Measurements from ENCODE around the gene RCC1.

GRCh38 chr1:28466226-28466778 is 39.5 kb upstream of the RCC1 start:
- TF ChIP-seq, protein P1, sequence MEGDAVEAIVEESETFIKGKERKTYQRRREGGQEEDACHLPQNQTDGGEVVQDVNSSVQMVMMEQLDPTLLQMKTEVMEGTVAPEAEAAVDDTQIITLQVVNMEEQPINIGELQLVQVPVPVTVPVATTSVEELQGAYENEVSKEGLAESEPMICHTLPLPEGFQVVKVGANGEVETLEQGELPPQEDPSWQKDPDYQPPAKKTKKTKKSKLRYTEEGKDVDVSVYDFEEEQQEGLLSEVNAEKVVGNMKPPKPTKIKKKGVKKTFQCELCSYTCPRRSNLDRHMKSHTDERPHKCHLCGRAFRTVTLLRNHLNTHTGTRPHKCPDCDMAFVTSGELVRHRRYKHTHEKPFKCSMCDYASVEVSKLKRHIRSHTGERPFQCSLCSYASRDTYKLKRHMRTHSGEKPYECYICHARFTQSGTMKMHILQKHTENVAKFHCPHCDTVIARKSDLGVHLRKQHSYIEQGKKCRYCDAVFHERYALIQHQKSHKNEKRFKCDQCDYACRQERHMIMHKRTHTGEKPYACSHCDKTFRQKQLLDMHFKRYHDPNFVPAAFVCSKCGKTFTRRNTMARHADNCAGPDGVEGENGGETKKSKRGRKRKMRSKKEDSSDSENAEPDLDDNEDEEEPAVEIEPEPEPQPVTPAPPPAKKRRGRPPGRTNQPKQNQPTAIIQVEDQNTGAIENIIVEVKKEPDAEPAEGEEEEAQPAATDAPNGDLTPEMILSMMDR (IDR thresholded peaks at IDR 0.05; ENCODE audit: borderline replicate concordance, extremely low read depth, low read length, poor library complexity, severe bottlenecking), result no peak
- no peak for TF ChIP-seq EZH2 (IDR thresholded peaks at IDR 0.05; ENCODE audit: borderline replicate concordance, low read depth, low read length, severe bottlenecking)
